ENCODE data around the gene ABCB10. TPM values are rescaled to one million over a fixed set of nuclear protein-coding genes. Genes with fewer than 3 reads are reported as not detected.
"Not testable (repeated sequence)": the region's sequence is repeated elsewhere in the genome, so short reads cannot be mapped to it uniquely, and the experiment has no call there.

ABCB10 gene
- total RNA-seq, 1 experiment from 2014 or later: 13.5 TPM

DNA sequence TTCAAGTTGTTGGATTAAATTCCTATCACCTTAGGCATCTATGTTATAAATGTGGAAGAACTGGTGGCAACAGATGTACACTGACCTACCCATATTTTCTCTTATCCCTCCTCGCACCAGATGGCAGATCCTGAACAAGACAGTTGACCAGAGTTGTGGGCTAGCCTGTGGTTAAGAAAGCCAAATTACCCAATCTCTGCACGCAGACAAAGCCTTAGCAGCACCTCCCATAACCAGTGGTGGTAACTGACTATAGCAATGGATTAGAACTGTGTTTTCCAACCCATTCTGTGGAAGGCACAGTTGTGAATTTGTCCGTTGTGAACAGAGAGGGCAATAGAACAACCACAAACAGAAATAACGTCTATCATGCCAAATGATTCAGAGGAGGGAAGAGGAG, 20.6 kb downstream of the ABCB10 start:
- no peak for DNase-seq (ENCODE audit: low spot score)

GRCh38 chr1:229536982-229537381, 21.5 kb downstream of the ABCB10 start:
- DNase-seq (ENCODE audit: low spot score): no peak

DNA sequence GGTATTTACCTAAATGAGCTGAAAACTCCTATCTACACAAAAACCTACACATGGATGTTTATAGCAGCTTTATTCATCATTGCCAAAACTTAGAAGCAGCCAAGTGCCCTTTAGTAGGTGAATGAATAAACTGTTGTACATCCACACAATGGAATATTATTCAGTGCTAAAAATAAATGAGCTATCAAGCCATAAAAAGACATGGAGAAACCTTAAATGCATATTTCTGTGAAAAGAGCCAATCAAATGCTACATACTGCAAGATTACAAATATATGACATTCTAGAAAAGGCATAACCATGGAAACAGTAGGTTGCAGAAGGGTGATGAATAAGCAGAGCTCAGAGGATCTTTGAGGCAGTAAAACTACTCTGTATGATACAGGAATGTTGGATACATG, 23.3 kb downstream of the ABCB10 start:
- no peak for DNase-seq (ENCODE audit: low spot score)

- DNase-seq (ENCODE audit: low spot score): no peak
These were observed 27.2 kb downstream of the ABCB10 start for GRCh38 chr1:229531326-229531725.

DNA sequence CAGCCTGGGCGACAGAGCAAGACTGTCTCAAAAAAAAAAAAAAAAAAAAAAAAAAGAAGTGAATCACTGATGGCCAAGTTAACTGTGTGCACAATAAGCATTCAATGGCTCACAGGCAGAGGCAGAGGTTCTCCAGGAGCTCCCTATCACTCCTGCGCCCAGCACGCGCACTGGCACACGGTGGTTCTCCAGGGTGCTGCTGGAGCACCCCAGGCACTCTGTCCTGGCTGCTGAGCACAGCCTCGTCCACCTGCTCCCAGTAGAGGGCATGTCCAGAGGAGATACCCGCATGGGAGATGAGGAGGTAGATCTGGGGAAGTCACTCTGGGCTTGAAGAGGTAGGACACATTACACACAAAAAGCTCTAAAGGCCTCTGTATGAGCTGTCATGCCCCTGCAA, 28.9 kb downstream of the ABCB10 start:
- no peak for DNase-seq (ENCODE audit: low spot score)

DNA sequence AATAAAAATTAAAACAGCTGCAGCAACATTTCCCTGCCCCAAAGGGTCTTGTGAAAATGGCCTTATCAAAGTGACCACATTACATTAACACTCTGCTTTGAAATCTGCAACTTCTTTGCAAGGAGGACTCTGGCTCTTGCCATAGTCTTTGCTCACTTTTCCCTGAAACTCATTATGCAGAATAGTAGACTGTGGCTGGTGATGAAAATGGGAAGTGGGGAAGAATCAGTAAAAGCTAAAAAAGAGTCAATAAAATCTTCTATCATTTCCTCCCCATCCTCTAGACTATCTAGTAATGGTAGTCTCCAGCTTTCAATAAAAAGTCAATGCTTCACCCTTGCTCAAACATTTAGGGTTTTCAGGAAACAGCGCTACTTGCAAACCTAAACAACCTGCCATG, 31.8 kb downstream of the ABCB10 start:
- no peak for DNase-seq (ENCODE audit: low spot score)

- no peak for DNase-seq (ENCODE audit: low spot score)
These were observed 35.5 kb downstream of the ABCB10 start for GRCh38 chr1:229523052-229523451.

DNA sequence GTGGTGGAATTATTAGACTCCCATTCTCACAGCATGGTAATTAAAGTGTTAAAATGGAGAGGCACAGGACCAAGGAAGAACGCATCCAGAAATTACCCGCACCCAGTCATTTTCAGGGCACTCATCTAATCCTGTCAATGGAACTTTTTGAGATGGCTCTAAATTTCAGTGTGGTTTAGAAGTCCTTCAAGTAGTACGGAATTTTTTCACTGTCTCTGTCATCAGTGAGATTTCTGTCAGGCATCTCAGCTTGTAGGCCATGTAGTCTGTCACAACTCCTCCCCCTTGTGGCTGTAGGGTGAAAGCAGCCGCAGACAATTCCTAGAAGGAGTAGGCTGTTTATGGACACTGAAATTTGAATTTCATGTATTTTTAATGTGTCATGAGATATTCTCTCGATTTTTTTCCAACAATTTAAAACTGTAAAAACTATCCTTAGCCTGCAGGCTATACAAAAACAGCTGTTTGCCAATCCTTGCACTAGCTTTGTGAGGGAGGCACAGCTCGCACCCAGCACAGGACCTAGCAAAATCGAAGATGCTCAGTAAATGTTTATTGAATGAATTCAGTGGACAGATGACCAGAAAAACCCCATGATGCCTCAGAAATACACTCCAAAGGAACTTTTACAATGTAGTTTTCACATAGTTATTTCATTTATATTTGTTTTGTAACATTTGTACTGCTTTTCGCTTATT, 43.8 kb downstream of the ABCB10 start:
- DNase-seq (ENCODE audit: low spot score): peak; percentile 71

DNA sequence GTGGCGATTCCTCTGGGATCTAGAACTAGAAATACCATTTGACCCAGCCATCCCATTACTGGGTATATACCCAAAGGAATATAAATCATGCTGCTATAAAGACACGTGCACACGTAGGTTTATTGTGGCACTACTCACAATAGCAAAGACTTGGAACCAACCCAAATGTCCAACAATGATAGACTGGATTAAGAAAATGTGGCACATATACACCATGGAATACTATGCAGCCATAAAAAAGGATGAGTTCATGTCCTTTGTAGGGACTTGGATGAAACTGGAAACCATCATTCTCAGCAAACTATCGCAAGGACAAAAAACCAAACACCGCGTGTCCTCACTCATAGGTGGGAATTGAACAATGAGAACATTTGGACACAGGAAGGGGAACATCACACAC, 46.9 kb downstream of the ABCB10 start:
- DNase-seq (ENCODE audit: low spot score): not testable (repeated sequence)

DNA sequence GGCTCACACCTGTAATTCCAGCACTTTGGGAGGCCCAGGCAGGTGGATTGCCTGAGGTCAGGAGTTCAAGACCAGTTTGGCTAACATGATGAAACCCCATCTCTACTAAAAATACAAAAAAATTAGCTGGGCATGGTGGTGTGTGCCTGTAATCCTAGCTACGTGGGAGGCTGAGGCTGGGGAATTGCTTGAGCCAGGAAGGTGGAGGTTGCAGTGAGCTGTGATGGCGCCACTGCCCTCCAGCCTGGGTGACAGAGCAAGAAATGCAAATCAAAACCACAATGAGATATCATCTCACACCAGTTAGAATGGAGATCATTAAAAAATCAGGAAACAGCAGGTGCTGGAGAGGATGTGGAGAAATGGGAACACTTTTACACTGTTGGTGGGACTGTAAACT, 47.3 kb downstream of the ABCB10 start:
- not testable (repeated sequence) for DNase-seq (ENCODE audit: low spot score)

- DNase-seq (ENCODE audit: low spot score): no peak
These were observed 48.9 kb downstream of the ABCB10 start for GRCh38 chr1:229509576-229509975.

GRCh38 chr1:229508823-229509337, 49.6 kb downstream of the ABCB10 start:
- DNase-seq (ENCODE audit: low spot score): no peak

- peak; percentile 99 for DNase-seq (ENCODE audit: low spot score)
These were observed 50.3 kb downstream of the ABCB10 start, which contains the start of gene NUP133 for GRCh38 chr1:229507951-229508822. NUP133 (minus strand) TSS chr1:229508341; CDS start chr1:229508249, 92 bp downstream.

DNA sequence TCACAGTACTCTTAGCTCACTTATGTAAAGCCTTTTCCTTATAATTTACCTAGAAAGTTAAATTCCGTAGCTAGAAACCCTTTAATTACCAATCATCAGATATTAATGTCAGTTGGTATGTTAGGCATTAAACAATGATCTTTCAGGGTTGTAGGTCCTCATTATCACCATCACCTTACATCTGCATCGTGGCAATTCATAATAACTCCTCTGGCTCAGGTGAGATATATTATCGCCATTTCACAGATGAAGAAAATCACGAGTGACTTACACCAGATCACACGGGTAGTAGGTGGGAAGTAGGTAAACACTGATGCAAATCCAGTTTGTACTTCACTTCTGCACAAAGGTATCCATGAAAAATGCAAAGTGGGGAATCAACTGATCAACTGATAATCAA, 51.0 kb downstream of the ABCB10 start:
- no peak for DNase-seq (ENCODE audit: low spot score)

GRCh38 chr1:229506633-229507032, 51.9 kb downstream of the ABCB10 start:
- no peak for DNase-seq (ENCODE audit: low spot score)

GRCh38 chr1:229495782-229496181, 62.7 kb downstream of the ABCB10 start:
- no peak for DNase-seq (ENCODE audit: low spot score)

GRCh38 chr1:229487181-229487580, 71.3 kb downstream of the ABCB10 start:
- no peak for DNase-seq (ENCODE audit: low spot score)

GRCh38 chr1:229485318-229485717, 73.2 kb downstream of the ABCB10 start:
- DNase-seq (ENCODE audit: low spot score): no peak

- DNase-seq (ENCODE audit: low spot score): no peak
These were observed 76.0 kb downstream of the ABCB10 start for GRCh38 chr1:229482511-229482910.

DNA sequence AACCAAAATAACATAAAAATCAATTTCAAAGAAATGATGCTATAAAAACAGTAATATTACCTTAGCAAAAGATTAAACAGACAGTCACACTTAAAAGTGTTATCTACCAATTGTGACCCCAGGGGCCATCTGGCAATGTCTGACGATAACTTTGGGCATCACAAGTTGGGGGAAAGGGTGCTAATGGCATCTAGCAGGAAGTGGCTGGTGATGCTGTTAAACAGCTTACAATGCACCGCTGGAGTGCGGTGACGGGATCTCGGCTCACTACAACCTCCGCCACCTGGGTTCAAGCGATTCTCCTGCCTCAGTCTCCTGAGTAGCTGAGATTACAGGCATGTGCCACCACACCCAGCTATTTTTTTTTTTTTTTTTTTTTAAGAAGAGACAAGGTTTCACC, 78.0 kb downstream of the ABCB10 start:
- DNase-seq (ENCODE audit: low spot score): no peak

DNA sequence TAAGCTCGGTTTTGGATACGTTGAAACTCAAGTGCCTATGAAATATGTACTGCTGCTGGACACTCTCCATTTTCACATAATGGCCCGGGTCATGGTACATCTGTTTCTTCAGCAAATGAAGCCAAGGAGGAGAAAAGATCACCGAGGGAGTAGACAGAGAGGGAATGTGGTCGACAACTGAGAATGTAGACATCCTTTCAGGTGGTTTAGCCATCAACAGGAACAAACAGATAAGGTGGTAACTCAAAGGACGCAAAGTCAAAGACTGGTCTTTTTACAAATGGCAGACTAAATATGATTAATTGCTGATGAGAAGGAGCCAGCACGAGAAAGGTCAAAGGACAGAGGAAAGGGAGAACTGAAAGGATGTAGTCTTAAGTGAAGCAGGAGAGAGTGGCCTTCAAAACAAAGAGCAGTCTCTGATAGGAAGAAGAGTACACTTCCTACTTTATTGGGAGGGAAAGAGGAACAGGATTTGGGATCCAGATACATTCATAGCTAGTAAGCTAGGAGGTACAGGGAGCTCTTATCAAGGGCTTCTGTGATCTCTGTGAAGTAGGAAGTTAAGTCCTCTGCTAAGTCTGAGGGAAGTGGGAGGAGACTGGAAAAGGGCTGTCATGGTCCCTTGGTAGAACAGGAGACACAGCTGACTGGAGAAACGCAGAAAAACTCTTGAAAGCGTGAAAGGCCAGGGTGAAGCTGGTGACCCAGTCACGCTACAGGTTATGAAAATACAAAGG, 78.7 kb downstream of the ABCB10 start:
- DNase-seq (ENCODE audit: low spot score): no peak

GRCh38 chr1:229478852-229479251, 79.7 kb downstream of the ABCB10 start:
- no peak for DNase-seq (ENCODE audit: low spot score)
